Stomach (tissue), 9 donors: ENCODE results near the gene LUM. TPM values are rescaled to one million over a fixed set of nuclear protein-coding genes. Genes with fewer than 3 reads are reported as not detected.

Experiments
- DNase-seq, 2 donors: peaks; one replicate each; pipeline versions ENCODE4 v3.0.0 to v3.0.0-alpha.2; 2013 to 2019
- H3K27ac ChIP-seq, 5 donors: fragments of 200-600 bp in 4 of 5; sonication (generic) in 4 of 5; one replicate each; pipeline ENCODE4 v1.5.1; 2013 to 2019; ENCODE audit warnings: mild to moderate bottlenecking in 1 of 5, moderate library complexity in 1 of 5
- H3K27me3 ChIP-seq, 3 donors: fragments of 200-600 bp; sonication (generic); one replicate each; pipeline ENCODE4 v1.5.1; 2017 to 2019; ENCODE audit warnings: mixed run types in 1 of 3
- H3K36me3 ChIP-seq, 4 donors: fragments of 200-600 bp; sonication (generic); 1 replicate in 3 of 4; 2 replicates in 1 of 4; pipeline ENCODE4 v1.5.1; 2016 to 2019
- H3K4me1 ChIP-seq, 4 donors: fragments of 200-600 bp; sonication (generic); one replicate each; pipeline ENCODE4 v1.5.1; 2016 to 2019
- H3K4me3 ChIP-seq, 4 donors: fragments of 200-600 bp; sonication (generic) in 3 of 4; one replicate each; pipeline ENCODE4 v1.5.1; 2016 to 2019; ENCODE audit warnings: mild to moderate bottlenecking in 1 of 4
- H3K9me3 ChIP-seq, 4 donors: fragments of 200-600 bp; sonication (generic); one replicate each; pipeline ENCODE4 v1.5.1; 2016 to 2019
- CTCF ChIP-seq, 7 experiments: fragments of 450-650 bp in 4 of 7; fragments of 200-600 bp in 3 of 7; sonication (generic) in 3 of 7; IDR thresholded peaks; one replicate each; pipeline ENCODE4 v1.5.1; 2016 to 2019; ENCODE audit warnings: antibody characterized with exemption in 7 of 7, control low read depth in 2 of 7, mild to moderate bottlenecking in 1 of 7
- EP300 ChIP-seq: sonication (generic); formaldehyde crosslinking; IDR thresholded peaks from one replicate; pipeline ENCODE4 v1.6.1; 2017; ENCODE audit warnings: antibody characterized with exemption
- POLR2A ChIP-seq, 4 donors: fragments of 450-650 bp; IDR thresholded peaks; one replicate each; pipeline ENCODE4 v1.6.1; 2016; ENCODE audit warnings: antibody characterized with exemption in 4 of 4, control low read depth in 2 of 4, mild to moderate bottlenecking in 1 of 4, moderate library complexity in 1 of 4
- POLR2AphosphoS5 ChIP-seq, 3 donors: sonication (generic); formaldehyde crosslinking; IDR thresholded peaks; one replicate each; pipeline ENCODE4 v1.6.1; 2016; ENCODE audit warnings: antibody characterized with exemption in 3 of 3
- whole genome bisulfite sequencing, 5 donors: extraction: QIAGEN DNeasy Blood & Tissue Kit in 3 of 5; methylation state at CpG; one replicate each; pipeline versions ENCODE4 v1.1.5 to v1.1.7; 2013 to 2018; 5-methylcytosine and 5-hydroxymethylcytosine counted together
- intact Hi-C: fragments of 100-400 bp; cut with DNase I; formaldehyde crosslinking; loops from one replicate; pipeline ENCODE4 v1.15.1; 2023; ENCODE audit warnings: low total_unique reads
- polyA plus RNA-seq, 3 donors: library from polyadenylated mRNA; stranded (reverse); fragments of 200-250 nt; gene quantifications; one replicate each; pipeline ENCODE4 v1.2.3, GENCODE V29; 2013
- total RNA-seq, 5 donors: library from RNA; depleted of rRNA; stranded (reverse); fragments of >200 nt; gene quantifications; one replicate each; pipeline versions ENCODE4 v1.1.0 to v1.2.3, GENCODE V29; 2014 to 2016
- donor health status: healthy with polysubstance abuse.
- donor health status: Bipolar disorder and iron deficiency.
- donor health status: healthy.

Gene LUM
- total and polyA plus RNA-seq, 8 donors: 6.9 to 486 (median 28.7) TPM

- no peaks in the 10 kb centered on the region for H3K36me3 ChIP-seq
- WGBS, 5 donors: 62 to 72% (median 70%) methylated on average over 6 of the region's 6 CpGs
- H3K27me3 ChIP-seq: no peaks in the 10 kb centered on the region
- no peak overlapping the region for H3K4me3 ChIP-seq
- H3K9me3 ChIP-seq: no peaks in the 10 kb centered on the region
- peaks cover 0 to 3% (median 0%) of the 10 kb centered on the region in 4 donors for H3K4me1 ChIP-seq
- H3K27ac ChIP-seq: no peak overlapping the region
- no peak for TF ChIP-seq EP300
- no peak for TF ChIP-seq CTCF (IDR thresholded peaks at IDR 0.05)
- no peak for TF ChIP-seq POLR2A (IDR thresholded peaks at IDR 0.05)
- no peak for TF ChIP-seq POLR2AphosphoS5 (IDR thresholded peaks at IDR 0.05)
- DNase-seq: peak in 1 of 2 donors; percentile 43
- intact Hi-C loops: no loop called here
Measured at GRCh38 chr12:91074154-91074709, 37.1 kb downstream of the LUM start.

- Histone ChIP-seq H3K4me3 (no peak overlapping the region), H3K36me3 (no peaks in the 10 kb centered on the region), H3K27me3 (no peaks in the 10 kb centered on the region), H3K9me3 (no peaks in the 10 kb centered on the region), H3K27ac (no peak overlapping the region), H3K4me1 (peaks cover 0 to 3% (median 0%) of the 10 kb centered on the region in 4 donors)
- peak in 1 of 2 donors; percentile 14 for DNase-seq
- no peak for TF ChIP-seq POLR2AphosphoS5 (IDR thresholded peaks at IDR 0.05)
- TF ChIP-seq EP300: no peak
- no peak for TF ChIP-seq POLR2A (IDR thresholded peaks at IDR 0.05)
- TF ChIP-seq CTCF (IDR thresholded peaks at IDR 0.05): no peak
- intact Hi-C loops: no loop called here
Measured at GRCh38 chr12:91073426-91073825, 37.9 kb downstream of the LUM start.

- 88 to 92% (median 90%) methylated on average over 2 of the region's 2 CpGs for WGBS, 5 donors
Measured at GRCh38 chr12:91072931-91073330, 38.4 kb downstream of the LUM start.

GRCh38 chr12:91070936-91071335 lies 40.4 kb downstream of the LUM start:
- no peaks in the 10 kb centered on the region for H3K36me3 ChIP-seq
- H3K4me1 ChIP-seq: peaks cover 0 to 3% (median 0%) of the 10 kb centered on the region in 4 donors
- H3K27ac ChIP-seq: no peak overlapping the region
- H3K9me3 ChIP-seq: no peaks in the 10 kb centered on the region
- no peaks in the 10 kb centered on the region for H3K27me3 ChIP-seq
- intact Hi-C loops: no loop called here
- no peak for TF ChIP-seq POLR2AphosphoS5 (IDR thresholded peaks at IDR 0.05)
- no peak for TF ChIP-seq POLR2A (IDR thresholded peaks at IDR 0.05)
- TF ChIP-seq EP300: no peak
- no peak overlapping the region for H3K4me3 ChIP-seq
- DNase-seq: no peak

More at GRCh38 chr12:91072931-91073330, 38.4 kb downstream of the LUM start:
- Histone ChIP-seq H3K4me3 (no peak overlapping the region), H3K27ac (no peak overlapping the region), H3K4me1 (peaks cover 0 to 3% (median 0%) of the 10 kb centered on the region in 4 donors), H3K27me3 (no peaks in the 10 kb centered on the region), H3K9me3 (no peaks in the 10 kb centered on the region), H3K36me3 (no peaks in the 10 kb centered on the region)
- TF ChIP-seq POLR2AphosphoS5 (IDR thresholded peaks at IDR 0.05) (no peak), EP300 (no peak), POLR2A (IDR thresholded peaks at IDR 0.05) (no peak), CTCF (IDR thresholded peaks at IDR 0.05) (no peak)
- no peak for DNase-seq
- intact Hi-C loops: no loop called here

- Histone ChIP-seq H3K27ac (no peak overlapping the region), H3K4me1 (no peaks in the 10 kb centered on the region), H3K27me3 (no peaks in the 10 kb centered on the region), H3K9me3 (no peaks in the 10 kb centered on the region), H3K4me3 (no peak overlapping the region), H3K36me3 (no peaks in the 10 kb centered on the region)
- no peak for DNase-seq
- TF ChIP-seq CTCF (IDR thresholded peaks at IDR 0.05): no peak
- TF ChIP-seq EP300: no peak
- intact Hi-C loops: no loop called here
- WGBS, 5 donors: 68 to 89% (median 86%) methylated on average over 3 of the region's 3 CpGs
Measured at GRCh38 chr12:91065396-91065795, 45.9 kb downstream of the LUM start.
